OCI-LY7 (cell line): ENCODE results near the gene HPSE2. TPM values are rescaled to one million over a fixed set of nuclear protein-coding genes. Genes with fewer than 3 reads are reported as not detected.

Source experiments
- BruUV-seq: library from RNA; stranded (reverse); fragments of 400-500 nt; replicated peaks from 2 replicates; lab custom pipeline; 2021; lab: Mats Ljungman, UMichigan
- CTCF ChIA-PET: fragments of 300-600 bp; sonication (Branson Sonifier 250); formaldehyde crosslinking; loops from one replicate; lab custom pipeline; 2022; ENCODE audit warnings: antibody characterized with exemption; ENCODE audit not compliant: unreplicated experiment; lab: Charles Lee
- POLR2A ChIA-PET: fragments of 300-600 bp; sonication (Branson Sonifier 250); formaldehyde crosslinking; loops from one replicate; lab custom pipeline; 2022; ENCODE audit warnings: antibody characterized with exemption; lab: Charles Lee
- DNase-seq: peaks from one replicate; pipeline ENCODE4 v3.0.0-alpha.2; 2015; ENCODE audit warnings: low spot score
- H2AFZ ChIP-seq: fragments of 200-600 bp; sonication (generic), shearing (Covaris generic); 2 replicates; pipeline ENCODE4 v1.6.1; 2014; ENCODE audit warnings: mild to moderate bottlenecking, antibody characterized with exemption, low read length, moderate library complexity
- H3K27ac ChIP-seq: fragments of 200-600 bp; sonication (generic); 2 replicates; pipeline ENCODE4 v1.5.1; 2014; ENCODE audit warnings: mixed run types, low read depth, mild to moderate bottlenecking, moderate library complexity, low read length, inconsistent platforms; ENCODE audit not compliant: poor library complexity, severe bottlenecking
- H3K36me3 ChIP-seq: fragments of 200-600 bp; sonication (generic); 2 replicates; pipeline ENCODE4 v1.6.1; 2014; ENCODE audit warnings: mild to moderate bottlenecking, antibody characterized with exemption, low read length, moderate library complexity, mixed read lengths; ENCODE audit not compliant: insufficient read depth
- H3K4me1 ChIP-seq: fragments of 200-600 bp; sonication (generic); 2 replicates; pipeline ENCODE4 v1.5.1; 2014; ENCODE audit warnings: mild to moderate bottlenecking, low read length; ENCODE audit not compliant: insufficient read depth, poor library complexity, severe bottlenecking
- H3K4me2 ChIP-seq: fragments of 200-600 bp; sonication (generic); 2 replicates; pipeline ENCODE4 v1.6.1; 2014; ENCODE audit warnings: mild to moderate bottlenecking, low read length
- H3K4me3 ChIP-seq: fragments of 200-600 bp; sonication (generic); 2 replicates; pipeline ENCODE4 v1.5.1; 2014; ENCODE audit warnings: mild to moderate bottlenecking, low read depth, low read length; ENCODE audit not compliant: poor library complexity, severe bottlenecking
- H3K79me2 ChIP-seq: fragments of 200-600 bp; sonication (generic); 2 replicates; pipeline ENCODE4 v1.6.1; 2016; ENCODE audit warnings: low read depth, mild to moderate bottlenecking, low read length, moderate library complexity, mixed read lengths; ENCODE audit not compliant: insufficient read depth
- H3K9me2 ChIP-seq: fragments of 200-600 bp; sonication (generic); 2 replicates; pipeline ENCODE4 v1.6.1; 2016; ENCODE audit warnings: mild to moderate bottlenecking, low read length, mixed read lengths; ENCODE audit not compliant: insufficient read depth
- H3K9me3 ChIP-seq: fragments of 200-600 bp; sonication (generic); 2 replicates; pipeline ENCODE4 v1.6.1; 2014; ENCODE audit warnings: mild to moderate bottlenecking, mixed run types, low read length, mixed read lengths
- H4K20me1 ChIP-seq: fragments of 200-600 bp; sonication (generic); 2 replicates; pipeline ENCODE4 v1.6.1; 2014; ENCODE audit warnings: mild to moderate bottlenecking, antibody characterized with exemption, low read length, moderate library complexity, mixed read lengths; ENCODE audit not compliant: insufficient read depth
- CTCF ChIP-seq: fragments of 200-600 bp; sonication (generic); conservative IDR thresholded peaks from 2 replicates; pipeline ENCODE4 v1.5.1; 2014; ENCODE audit warnings: mild to moderate bottlenecking, antibody characterized with exemption, low read length, moderate library complexity, mixed read lengths
- EZH2phosphoT487 ChIP-seq: fragments of 200-600 bp; sonication (generic); IDR thresholded peaks from 2 replicates; pipeline ENCODE4 v1.6.1; 2018; ENCODE audit warnings: low read depth, borderline replicate concordance, mild to moderate bottlenecking, mixed run types, antibody characterized with exemption, low read length, moderate library complexity, mixed read lengths
- intact Hi-C: fragments of 100-400 bp; cut with micrococcal nuclease; formaldehyde crosslinking; loops from one replicate; pipeline ENCODE4 v1.10.0; 2022; ENCODE audit not compliant: unreplicated experiment
- total RNA-seq, 2 experiments: library from RNA; depleted of rRNA in 1 of 2; stranded (reverse); fragments of >200 nt in 1 of 2; shearing (Covaris generic) in 1 of 2; gene quantifications; 2 replicates each; pipeline ENCODE4 v1.2.3, GENCODE V29; 2014 to 2022

The HPSE2 gene
- total RNA-seq, 2 experiments from 2014 or later: not detected

GRCh38 chr10:98599032-98599610 is 636.5 kb downstream of the HPSE2 start:
- no TSS peak for BruUV-seq
- Histone ChIP-seq H3K9me3 (0 out of 2 replicates have a peak, but pooled peaks cover 5% of the 10 kb centered on the region), H3K9me2 (no peaks in the 10 kb centered on the region), H3K4me2 (no peak overlapping the region), H4K20me1 (no peaks in the 10 kb centered on the region), H3K79me2 (no peaks in the 10 kb centered on the region), H3K4me3 (no peak overlapping the region), H2AFZ (no peak overlapping the region), H3K27ac (no peak overlapping the region), H3K4me1 (no peaks in the 10 kb centered on the region), H3K36me3 (no peaks in the 10 kb centered on the region)
- ChIA-PET POLR2A (no interaction called here), CTCF (no interaction called here)
- intact Hi-C loops: no loop called here
- no peak for TF ChIP-seq CTCF
- TF ChIP-seq EZH2phosphoT487: no peak
- DNase-seq: no peak

GRCh38 chr10:98596404-98596803 is 639.2 kb downstream of the HPSE2 start:
- ChIA-PET CTCF (no interaction called here), POLR2A (no interaction called here)
- H3K4me1 ChIP-seq: no peaks in the 10 kb centered on the region
- no peak for TF ChIP-seq CTCF
- TF ChIP-seq EZH2phosphoT487: no peak
- H3K9me2 ChIP-seq: no peaks in the 10 kb centered on the region
- no TSS peak for BruUV-seq
- DNase-seq: no peak
- no peaks in the 10 kb centered on the region for H3K79me2 ChIP-seq
- H3K4me3 ChIP-seq: no peak overlapping the region
- H2AFZ ChIP-seq: no peak overlapping the region
- H3K4me2 ChIP-seq: no peak overlapping the region
- 0 out of 2 replicates have a peak, but pooled peaks cover 5% of the 10 kb centered on the region for H3K9me3 ChIP-seq
- intact Hi-C loops: no loop called here
- H3K36me3 ChIP-seq: no peaks in the 10 kb centered on the region
- H4K20me1 ChIP-seq: no peaks in the 10 kb centered on the region
- no peak overlapping the region for H3K27ac ChIP-seq

- Histone ChIP-seq H3K4me2 (no peak overlapping the region), H3K9me3 (no peaks in the 10 kb centered on the region), H3K27ac (no peak overlapping the region), H3K9me2 (no peaks in the 10 kb centered on the region), H3K4me1 (no peaks in the 10 kb centered on the region), H3K79me2 (no peaks in the 10 kb centered on the region), H3K36me3 (no peaks in the 10 kb centered on the region), H2AFZ (no peak overlapping the region), H3K4me3 (no peak overlapping the region), H4K20me1 (no peaks in the 10 kb centered on the region)
- intact Hi-C loops: no loop called here
- CTCF ChIA-PET: no interaction called here
- no peak for DNase-seq
- BruUV-seq: no TSS peak
- POLR2A ChIA-PET: no interaction called here
- TF ChIP-seq CTCF (no peak), EZH2phosphoT487 (no peak)
Observed at GRCh38 chr10:98589691-98590090, 646.0 kb downstream of the HPSE2 start.
